Midbrain (tissue), 1 donor: Measurements from ENCODE around the gene EIF4EBP3.

Experiments used
- DNase-seq: peaks from one replicate; lab custom pipeline; 2025; lab: John Stamatoyannopoulos, UW

EIF4EBP3 gene

DNA sequence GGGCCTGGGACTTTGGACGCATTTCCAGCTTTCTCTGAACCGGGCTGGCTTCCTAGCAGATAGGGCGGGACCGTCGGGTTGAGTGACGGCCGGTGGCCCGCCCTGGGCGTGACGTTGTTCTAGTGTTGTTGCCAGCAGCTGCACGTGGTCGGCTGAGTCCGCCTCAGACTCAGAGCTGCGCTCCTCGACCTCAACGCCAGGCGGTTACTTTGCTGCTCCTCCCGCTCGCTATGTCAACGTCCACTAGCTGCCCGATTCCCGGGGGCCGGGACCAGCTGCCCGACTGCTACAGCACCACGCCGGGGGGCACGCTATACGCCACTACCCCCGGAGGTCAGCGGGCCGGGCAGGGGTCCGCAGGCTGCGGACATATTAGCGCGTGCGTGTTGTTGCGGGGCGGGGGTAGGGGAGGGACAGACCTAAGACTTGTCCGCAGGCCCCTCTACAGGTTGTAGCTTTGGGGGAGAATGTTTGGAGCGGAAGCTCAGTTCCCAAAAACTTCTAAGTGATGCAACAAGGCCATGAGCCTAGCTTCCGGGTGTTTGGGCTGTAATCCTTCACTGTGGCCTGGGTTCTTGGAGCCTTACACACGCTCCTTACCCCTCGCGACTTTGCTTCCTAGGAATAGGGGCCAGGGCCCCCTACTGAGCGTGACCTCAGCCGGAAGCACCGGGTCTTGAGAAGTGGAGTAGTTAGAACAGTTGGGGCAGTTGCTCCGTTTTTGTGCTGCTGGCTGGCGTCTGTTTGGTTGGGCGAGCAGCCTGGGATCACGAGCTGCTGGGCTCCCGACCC, at the start of gene EIF4EBP3:
EIF4EBP3 (plus strand) TSS at position 155 of the 792 bp plus-strand sequence; CDS start at position 231, 76 bp downstream.
- DNase-seq, result peak; percentile 97

GRCh38 chr5:140497897-140498296, 49.6 kb upstream of the EIF4EBP3 start:
- DNase-seq, result no peak

DNA sequence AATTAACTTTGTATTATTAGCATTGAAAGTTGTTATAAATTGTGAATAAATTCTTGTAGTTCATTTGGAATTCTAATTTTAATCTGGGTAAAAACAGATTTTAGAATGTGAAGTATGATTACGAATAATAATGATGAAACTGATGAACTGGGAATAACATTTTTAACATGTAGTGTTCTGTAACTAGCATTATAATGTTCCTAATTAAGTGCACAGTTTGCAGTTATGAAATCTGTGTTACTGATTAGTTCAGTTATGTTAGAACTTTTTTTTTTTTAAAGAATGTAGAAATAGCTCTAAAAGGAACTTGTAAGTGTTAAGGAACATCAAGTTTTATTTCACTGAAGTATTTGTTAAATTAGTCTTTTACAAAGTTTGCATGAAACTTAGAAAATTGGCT, 48.9 kb upstream of the EIF4EBP3 start:
- DNase-seq, result no peak

GRCh38 chr5:140502834-140503233, 44.6 kb upstream of the EIF4EBP3 start:
- DNase-seq, result no peak

- DNase-seq, result no peak
Observed at GRCh38 chr5:140509898-140510297, 37.6 kb upstream of the EIF4EBP3 start.

DNA sequence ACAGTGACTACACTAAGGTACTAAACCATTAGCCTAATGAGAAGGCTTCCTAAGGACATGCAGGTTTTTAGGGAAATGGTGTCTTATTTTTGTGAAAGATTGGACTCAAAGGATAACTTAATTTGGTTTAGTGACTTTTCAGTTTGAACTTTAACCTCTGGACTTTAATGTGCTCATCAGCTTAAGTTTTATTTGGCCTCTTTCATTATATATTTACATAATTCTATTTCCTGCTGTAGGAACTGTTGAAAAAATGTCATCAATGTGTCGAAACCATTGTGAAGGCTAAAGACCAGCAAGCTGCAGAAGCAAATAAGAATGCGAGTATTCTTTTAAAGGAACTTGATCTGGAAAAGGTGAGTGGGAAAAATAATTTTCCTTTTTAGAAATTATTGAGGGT, 34.3 kb upstream of the EIF4EBP3 start:
- no peak for DNase-seq

DNA sequence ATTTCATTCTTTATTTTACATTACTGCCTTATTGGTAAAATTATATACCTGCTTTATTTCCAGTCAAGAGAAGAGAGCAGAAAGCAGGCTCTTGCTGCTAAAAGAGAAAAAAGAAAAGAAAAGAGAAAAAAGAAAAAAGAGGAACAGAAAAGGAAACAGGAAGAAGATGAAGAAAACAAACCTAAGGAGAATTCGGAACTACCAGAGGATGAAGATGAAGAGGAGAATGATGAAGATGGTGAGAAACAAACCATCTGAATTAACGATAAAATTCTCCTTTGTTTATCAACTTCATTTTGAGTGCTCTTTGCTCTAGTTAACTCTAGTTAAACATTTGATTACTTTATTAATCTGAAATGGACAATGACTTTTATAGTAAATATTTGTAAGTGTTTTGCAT, 23.5 kb upstream of the EIF4EBP3 start:
- no peak for DNase-seq

GRCh38 chr5:140540227-140540626, 7.2 kb upstream of the EIF4EBP3 start:
- no peak for DNase-seq

DNA sequence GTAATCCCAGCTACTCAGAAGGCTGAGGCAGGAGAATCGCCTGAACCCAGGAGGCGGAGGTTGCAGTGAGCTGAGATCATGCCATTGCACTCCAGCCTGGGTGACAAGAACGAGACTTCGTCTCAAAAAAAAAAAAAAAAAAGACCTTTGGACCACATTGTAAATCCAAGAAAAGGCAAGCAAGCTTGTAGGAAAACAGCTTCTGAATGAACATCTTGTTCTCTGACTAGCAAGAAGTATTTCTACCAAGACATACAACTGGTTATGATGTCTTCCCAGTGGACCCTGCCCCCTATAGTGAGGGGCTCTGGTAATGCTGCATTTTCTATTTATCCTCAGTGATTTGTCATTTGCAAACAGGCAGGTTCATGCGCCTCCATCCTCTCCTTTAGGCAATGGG, 4.5 kb upstream of the EIF4EBP3 start:
- no peak for DNase-seq

DNA sequence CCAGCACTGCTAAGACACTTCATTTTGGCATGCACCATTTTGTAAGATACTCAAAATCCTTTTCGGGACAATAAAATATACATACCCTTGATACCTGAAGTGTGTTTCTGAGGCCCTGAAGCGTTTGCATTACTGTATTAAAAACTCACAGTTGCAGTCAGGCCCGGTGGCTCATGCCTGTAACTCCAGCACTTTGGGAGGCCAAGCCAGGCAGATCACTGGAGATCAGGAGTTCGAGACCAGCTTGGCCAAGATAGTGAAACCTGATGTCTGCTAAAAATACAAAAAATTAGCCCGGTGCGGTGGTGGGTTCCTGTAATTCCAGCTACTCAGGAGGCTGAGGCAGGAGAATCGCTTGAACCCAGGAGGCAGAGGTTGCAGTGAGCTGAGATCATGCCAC, 2.5 kb upstream of the EIF4EBP3 start:
- no peak for DNase-seq

DNA sequence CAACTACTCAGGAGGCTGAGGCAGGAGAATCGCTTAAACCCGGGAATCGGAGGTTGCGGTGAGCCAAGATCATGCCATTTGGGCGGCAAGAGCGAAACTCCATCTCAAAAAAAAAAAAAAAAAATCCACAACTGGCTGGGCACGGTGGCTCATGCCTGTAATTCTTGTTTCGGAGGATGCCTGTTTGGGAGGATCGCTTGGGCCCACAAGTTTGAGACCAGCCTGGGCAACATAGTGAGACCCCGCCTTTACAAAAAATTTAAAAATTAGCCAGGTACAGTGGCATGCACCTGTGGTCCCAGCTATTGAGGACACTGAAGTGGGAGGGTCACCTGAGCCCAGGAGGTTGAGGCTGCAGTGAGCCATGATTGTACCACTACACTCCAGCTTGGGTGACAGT, 1.9 kb upstream of the EIF4EBP3 start:
- DNase-seq, result no peak

GRCh38 chr5:140546851-140547507, 483 bp upstream of the EIF4EBP3 start:
- DNase-seq, result no peak

GRCh38 chr5:140548300-140548688, 832 bp downstream of the EIF4EBP3 start:
- no peak for DNase-seq

GRCh38 chr5:140548791-140549190, 1.3 kb downstream of the EIF4EBP3 start:
- DNase-seq, result no peak

- DNase-seq, result peak; percentile 17
Observed at GRCh38 chr5:140549237-140550144, 2.0 kb downstream of the EIF4EBP3 start.

DNA sequence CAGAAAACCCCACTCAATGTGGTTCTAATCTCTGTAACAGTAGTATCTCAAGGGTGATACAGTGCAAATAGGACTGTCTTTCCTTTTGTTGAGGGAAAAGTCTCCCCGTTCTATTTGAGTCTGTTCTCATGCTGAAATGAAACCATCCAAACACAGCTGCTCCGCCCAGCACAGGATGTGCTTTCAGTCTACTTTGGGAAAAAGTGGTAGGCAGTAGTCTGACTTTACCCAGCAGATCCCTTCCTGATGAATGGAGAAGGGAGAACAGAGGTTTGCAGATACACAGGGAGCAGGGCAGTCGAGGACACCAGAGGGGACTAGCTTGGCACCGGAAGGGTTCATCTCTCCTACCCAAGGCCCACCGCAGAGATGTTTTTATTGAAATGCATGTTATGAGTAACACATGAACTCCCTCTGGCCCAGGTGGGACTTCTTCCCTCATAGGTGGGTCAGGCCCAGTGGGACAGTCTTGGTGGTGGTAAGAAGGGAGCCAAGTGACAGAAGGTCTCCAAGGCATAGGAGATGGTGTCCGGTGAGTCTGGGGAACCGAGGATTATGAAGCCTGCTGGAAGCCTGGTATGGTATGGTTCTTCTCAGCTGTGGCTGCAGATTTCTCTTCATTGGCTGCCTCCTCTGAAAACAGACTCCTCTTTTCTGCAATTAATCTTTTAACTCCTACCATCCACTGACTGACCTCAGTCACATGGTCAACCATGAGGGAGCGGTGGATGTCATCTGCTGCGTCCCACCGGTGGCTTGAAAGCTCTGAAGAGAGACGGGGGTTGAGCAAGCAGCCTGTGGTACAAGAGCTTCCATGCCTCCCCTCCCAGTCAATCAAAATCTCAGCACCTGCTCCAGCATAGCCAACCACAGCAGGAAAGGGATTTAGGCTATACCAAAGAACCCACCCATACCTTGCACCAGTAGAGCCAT, 3.0 kb downstream of the EIF4EBP3 start:
- DNase-seq, result no peak

DNA sequence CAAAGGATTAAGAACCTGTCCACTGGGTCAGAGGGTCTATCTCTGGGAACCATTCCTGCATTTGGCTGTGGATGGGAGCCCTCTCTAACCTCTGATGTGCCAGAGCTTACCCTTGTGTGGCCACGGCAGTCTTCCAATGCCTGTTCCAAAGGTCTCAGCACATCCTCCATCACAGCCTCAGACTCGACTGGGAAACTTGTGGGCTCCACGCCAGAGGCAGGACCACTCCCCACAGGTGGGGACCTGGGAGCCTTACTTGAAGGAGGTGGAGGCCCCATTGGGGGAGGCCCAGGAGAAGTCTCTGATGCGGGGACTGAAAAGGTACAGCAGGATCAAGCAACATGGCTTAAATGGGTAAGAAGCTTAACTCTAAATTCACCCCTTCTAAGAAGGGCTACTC, 4.4 kb downstream of the EIF4EBP3 start:
- DNase-seq, result no peak

GRCh38 chr5:140553657-140554056, 6.2 kb downstream of the EIF4EBP3 start:
- no peak for DNase-seq

- DNase-seq, result no peak
Observed at GRCh38 chr5:140554454-140554853, 7.0 kb downstream of the EIF4EBP3 start.

GRCh38 chr5:140555747-140556312, 8.4 kb downstream of the EIF4EBP3 start:
- DNase-seq, result no peak

- DNase-seq, result no peak
Observed at GRCh38 chr5:140556438-140556837, 9.0 kb downstream of the EIF4EBP3 start.
